ENCODE data around the gene RREB1.

Gene RREB1

DNA sequence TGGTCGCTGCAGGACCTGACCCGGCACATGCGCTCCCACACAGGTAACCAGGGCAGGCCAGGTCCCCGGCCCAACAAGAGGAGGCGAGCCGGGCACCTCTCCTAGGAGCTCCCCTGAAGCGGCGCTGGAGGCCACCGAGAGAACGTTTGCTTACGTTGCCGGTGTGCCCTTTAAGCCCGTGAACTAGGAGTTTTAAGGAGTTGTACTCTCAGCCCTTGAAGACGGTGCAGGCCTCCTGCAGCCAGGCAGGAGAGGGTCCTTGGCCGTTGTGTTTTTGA lies 139.4 kb downstream of the RREB1 start:
- H3K4me3 ChIP-seq (replicated peaks; ENCODE audit: low read depth, low read length) = no peak overlapping the region
- no peak for DNase-seq (ENCODE audit: extremely low read depth, insufficient read length)
- H3K27me3 ChIP-seq (replicated peaks; ENCODE audit: control insufficient read depth, insufficient read depth, low read length) = no peaks in the 10 kb centered on the region
- peaks cover 38% of the 10 kb centered on the region for H3K36me3 ChIP-seq (ENCODE audit: control insufficient read depth, insufficient read depth, low read length)
- TF ChIP-seq, protein P1, sequence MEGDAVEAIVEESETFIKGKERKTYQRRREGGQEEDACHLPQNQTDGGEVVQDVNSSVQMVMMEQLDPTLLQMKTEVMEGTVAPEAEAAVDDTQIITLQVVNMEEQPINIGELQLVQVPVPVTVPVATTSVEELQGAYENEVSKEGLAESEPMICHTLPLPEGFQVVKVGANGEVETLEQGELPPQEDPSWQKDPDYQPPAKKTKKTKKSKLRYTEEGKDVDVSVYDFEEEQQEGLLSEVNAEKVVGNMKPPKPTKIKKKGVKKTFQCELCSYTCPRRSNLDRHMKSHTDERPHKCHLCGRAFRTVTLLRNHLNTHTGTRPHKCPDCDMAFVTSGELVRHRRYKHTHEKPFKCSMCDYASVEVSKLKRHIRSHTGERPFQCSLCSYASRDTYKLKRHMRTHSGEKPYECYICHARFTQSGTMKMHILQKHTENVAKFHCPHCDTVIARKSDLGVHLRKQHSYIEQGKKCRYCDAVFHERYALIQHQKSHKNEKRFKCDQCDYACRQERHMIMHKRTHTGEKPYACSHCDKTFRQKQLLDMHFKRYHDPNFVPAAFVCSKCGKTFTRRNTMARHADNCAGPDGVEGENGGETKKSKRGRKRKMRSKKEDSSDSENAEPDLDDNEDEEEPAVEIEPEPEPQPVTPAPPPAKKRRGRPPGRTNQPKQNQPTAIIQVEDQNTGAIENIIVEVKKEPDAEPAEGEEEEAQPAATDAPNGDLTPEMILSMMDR (IDR thresholded peaks at IDR 0.05; ENCODE audit: insufficient read depth, low read length, poor library complexity, severe bottlenecking) = no peak

DNA sequence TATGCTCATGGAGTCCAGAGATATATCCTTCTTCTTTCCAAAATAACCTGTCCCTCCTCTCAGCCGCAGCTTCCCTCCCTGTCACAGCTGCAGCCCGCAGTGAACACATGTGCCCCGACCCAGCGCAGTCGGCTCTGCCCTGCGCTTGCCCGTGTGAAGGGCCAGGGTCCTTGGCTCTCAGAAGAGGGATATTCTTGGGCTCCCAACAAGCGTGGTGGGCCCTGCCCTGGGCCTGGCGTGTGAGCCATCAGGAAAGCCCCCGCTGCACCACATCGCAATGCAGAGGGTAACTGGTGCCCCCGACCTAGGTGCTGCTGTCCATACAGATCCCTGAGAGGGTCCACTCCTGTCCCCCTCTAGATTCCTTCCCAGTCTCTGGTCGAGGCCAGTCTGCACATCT lies 140.1 kb downstream of the RREB1 start:
- H3K27me3 ChIP-seq (replicated peaks; ENCODE audit: control insufficient read depth, insufficient read depth, low read length) = no peaks in the 10 kb centered on the region
- H3K36me3 ChIP-seq (ENCODE audit: control insufficient read depth, insufficient read depth, low read length) = peaks cover 41% of the 10 kb centered on the region
- TF ChIP-seq, protein P1 (IDR thresholded peaks at IDR 0.05; ENCODE audit: insufficient read depth, low read length, poor library complexity, severe bottlenecking) = no peak
- DNase-seq (ENCODE audit: extremely low read depth, insufficient read length) = no peak
- no peak overlapping the region for H3K4me3 ChIP-seq (replicated peaks; ENCODE audit: low read depth, low read length)

- TF ChIP-seq, protein P1 (IDR thresholded peaks at IDR 0.05; ENCODE audit: insufficient read depth, low read length, poor library complexity, severe bottlenecking) = no peak
- Histone ChIP-seq H3K36me3 (ENCODE audit: control insufficient read depth, insufficient read depth, low read length) (peaks cover 41% of the 10 kb centered on the region), H3K4me3 (replicated peaks; ENCODE audit: low read depth, low read length) (no peak overlapping the region), H3K27me3 (replicated peaks; ENCODE audit: control insufficient read depth, insufficient read depth, low read length) (no peaks in the 10 kb centered on the region)
- DNase-seq (ENCODE audit: extremely low read depth, insufficient read length) = no peak
These were observed 141.6 kb downstream of the RREB1 start for GRCh38 chr6:7249391-7249790.

GRCh38 chr6:7249946-7250643 lies 142.3 kb downstream of the RREB1 start:
- no peak for DNase-seq (ENCODE audit: extremely low read depth, insufficient read length)
- Histone ChIP-seq H3K36me3 (ENCODE audit: control insufficient read depth, insufficient read depth, low read length) (peaks cover 37% of the 10 kb centered on the region), H3K4me3 (replicated peaks; ENCODE audit: low read depth, low read length) (no peak overlapping the region), H3K27me3 (replicated peaks; ENCODE audit: control insufficient read depth, insufficient read depth, low read length) (no peaks in the 10 kb centered on the region)
- TF ChIP-seq, protein P1 (IDR thresholded peaks at IDR 0.05; ENCODE audit: insufficient read depth, low read length, poor library complexity, severe bottlenecking) = peak; percentile 10

- TF ChIP-seq, protein P1 (IDR thresholded peaks at IDR 0.05; ENCODE audit: insufficient read depth, low read length, poor library complexity, severe bottlenecking) = no peak
- Histone ChIP-seq H3K27me3 (replicated peaks; ENCODE audit: control insufficient read depth, insufficient read depth, low read length) (no peaks in the 10 kb centered on the region), H3K4me3 (replicated peaks; ENCODE audit: low read depth, low read length) (no peak overlapping the region), H3K36me3 (ENCODE audit: control insufficient read depth, insufficient read depth, low read length) (peaks cover 34% of the 10 kb centered on the region)
- no peak for DNase-seq (ENCODE audit: extremely low read depth, insufficient read length)
These were observed 143.1 kb downstream of the RREB1 start for GRCh38 chr6:7250812-7251211.
